Transverse colon (tissue), 4 donors: ENCODE measurements around the gene DESI2. TPM values are rescaled to one million over a fixed set of nuclear protein-coding genes. Genes with fewer than 3 reads are reported as not detected.
"Not testable (repeated sequence)": the region's sequence is repeated elsewhere in the genome, so short reads cannot be mapped to it uniquely, and the experiment has no call there.

ENCODE experiments used
- DNase-seq: peaks from one replicate; pipeline ENCODE4 v3.0.0-alpha.2; 2019
- H3K27ac ChIP-seq, 4 donors: fragments of 200-600 bp; sonication (generic); 2 replicates each; pipeline ENCODE4 v1.5.1; 2016 to 2018; ENCODE audit warnings: inconsistent platforms in 4 of 4
- H3K27me3 ChIP-seq: fragments of 200-600 bp; sonication (generic); 2 replicates; pipeline ENCODE4 v1.5.1; 2017; ENCODE audit warnings: inconsistent platforms
- H3K36me3 ChIP-seq, 4 donors: fragments of 200-600 bp; sonication (generic); 2 replicates each; pipeline ENCODE4 v1.5.1; 2017 to 2019; ENCODE audit warnings: inconsistent platforms in 4 of 4
- H3K4me1 ChIP-seq, 4 donors: fragments of 200-600 bp; sonication (generic); 2 replicates each; pipeline ENCODE4 v1.5.1; 2017 to 2020; ENCODE audit warnings: inconsistent platforms in 4 of 4
- H3K4me3 ChIP-seq, 4 donors: fragments of 200-600 bp; sonication (generic); 1 replicate in 1 of 4; 2 replicates in 3 of 4; pipeline versions ENCODE4 v1.5.1 to v1.6.1; 2017 to 2019; ENCODE audit warnings: inconsistent platforms in 4 of 4
- H3K9me3 ChIP-seq, 2 donors: fragments of 200-600 bp; sonication (generic); 2 replicates each; pipeline ENCODE4 v1.5.1; 2017 to 2019; ENCODE audit warnings: inconsistent platforms in 2 of 2
- EP300 ChIP-seq: sonication (generic); formaldehyde crosslinking; IDR thresholded peaks from one replicate; pipeline ENCODE4 v1.6.1; 2017; ENCODE audit warnings: antibody characterized with exemption, low read depth
- POLR2A ChIP-seq: fragments of 450-650 bp; IDR thresholded peaks from one replicate; pipeline ENCODE4 v1.6.1; 2016; ENCODE audit warnings: antibody characterized with exemption, mild to moderate bottlenecking, moderate library complexity
- POLR2AphosphoS5 ChIP-seq, 3 donors: sonication (generic); formaldehyde crosslinking; IDR thresholded peaks; one replicate each; pipeline ENCODE4 v1.6.1; 2016; ENCODE audit warnings: antibody characterized with exemption in 3 of 3
- WGBS, 2 donors: methylation state at CpG; one replicate each; pipeline ENCODE4 v1.1.5; 2018; ENCODE audit warnings: low coverage in 1 of 2; 5-methylcytosine and 5-hydroxymethylcytosine counted together
- in situ Hi-C, 4 donors: fragments of 200-750 bp; cut with MboI; loops; one replicate each; pipeline versions ENCODE4 v1.15.0 to v1.15.1; 2017; ENCODE audit warnings: low sequenced_read_pairs in 3 of 4, low pct_ligation_motif_present in 1 of 4, low pct_unique_long_range_greater_than_20kb in 1 of 4
- intact Hi-C: fragments of 100-400 bp; cut with DNase I; formaldehyde crosslinking; loops from one replicate; pipeline ENCODE4 v1.15.1; 2023; ENCODE audit warnings: low total_unique reads
- total RNA-seq, 4 donors: library from RNA; depleted of rRNA; stranded (reverse); fragments of >200 nt; gene quantifications; one replicate each; pipeline ENCODE4 v1.1.0, GENCODE V29; 2016
- TF ChIP-seq, protein P1 (sequence below), 5 experiments: fragments of 200-600 bp in 3 of 5; fragments of 450-650 bp in 2 of 5; sonication (generic) in 3 of 5; IDR thresholded peaks; 1 replicate in 2 of 5; 2 replicates in 3 of 5; pipeline ENCODE4 v1.5.1; 2016 to 2017; ENCODE audit warnings: antibody characterized with exemption in 5 of 5, inconsistent platforms in 3 of 5, mild to moderate bottlenecking in 2 of 5, moderate library complexity in 1 of 5

Gene DESI2
- total RNA-seq, 4 donors from 2014 or later: 18.3 to 41.6 (median 30.6) TPM

GRCh38 chr1:244674446-244674845, 21.5 kb downstream of the DESI2 start:
- TF ChIP-seq, protein P1, sequence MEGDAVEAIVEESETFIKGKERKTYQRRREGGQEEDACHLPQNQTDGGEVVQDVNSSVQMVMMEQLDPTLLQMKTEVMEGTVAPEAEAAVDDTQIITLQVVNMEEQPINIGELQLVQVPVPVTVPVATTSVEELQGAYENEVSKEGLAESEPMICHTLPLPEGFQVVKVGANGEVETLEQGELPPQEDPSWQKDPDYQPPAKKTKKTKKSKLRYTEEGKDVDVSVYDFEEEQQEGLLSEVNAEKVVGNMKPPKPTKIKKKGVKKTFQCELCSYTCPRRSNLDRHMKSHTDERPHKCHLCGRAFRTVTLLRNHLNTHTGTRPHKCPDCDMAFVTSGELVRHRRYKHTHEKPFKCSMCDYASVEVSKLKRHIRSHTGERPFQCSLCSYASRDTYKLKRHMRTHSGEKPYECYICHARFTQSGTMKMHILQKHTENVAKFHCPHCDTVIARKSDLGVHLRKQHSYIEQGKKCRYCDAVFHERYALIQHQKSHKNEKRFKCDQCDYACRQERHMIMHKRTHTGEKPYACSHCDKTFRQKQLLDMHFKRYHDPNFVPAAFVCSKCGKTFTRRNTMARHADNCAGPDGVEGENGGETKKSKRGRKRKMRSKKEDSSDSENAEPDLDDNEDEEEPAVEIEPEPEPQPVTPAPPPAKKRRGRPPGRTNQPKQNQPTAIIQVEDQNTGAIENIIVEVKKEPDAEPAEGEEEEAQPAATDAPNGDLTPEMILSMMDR (IDR thresholded peaks at IDR 0.05): no peak
- TF ChIP-seq POLR2A: no peak
- no peak for TF ChIP-seq POLR2AphosphoS5 (IDR thresholded peaks at IDR 0.05)
- no peak for TF ChIP-seq EP300
- peaks cover 0 to 24% (median 2%) of the 10 kb centered on the region in 4 donors for H3K4me1 ChIP-seq
- H3K4me3 ChIP-seq: no peak overlapping the region
- H3K36me3 ChIP-seq: peaks cover 0 to 4% (median 0%) of the 10 kb centered on the region in 4 donors
- 74 to 75% methylated on average over 4 of the region's 4 CpGs for WGBS, 2 donors
- no peaks in the 10 kb centered on the region for H3K9me3 ChIP-seq
- no peak for DNase-seq
- intact Hi-C loops (no loop called here), in situ Hi-C loops (no loop called here)
- H3K27me3 ChIP-seq: no peaks in the 10 kb centered on the region
- no peak overlapping the region for H3K27ac ChIP-seq

GRCh38 chr1:244675167-244675566, 22.2 kb downstream of the DESI2 start:
- Histone ChIP-seq H3K27ac (no peak overlapping the region), H3K36me3 (peaks cover 0 to 4% (median 0%) of the 10 kb centered on the region in 4 donors), H3K4me1 (peaks cover 0 to 24% (median 2%) of the 10 kb centered on the region in 4 donors), H3K27me3 (no peaks in the 10 kb centered on the region), H3K9me3 (no peaks in the 10 kb centered on the region), H3K4me3 (no peak overlapping the region)
- in situ Hi-C loops (no loop called here), intact Hi-C loops (no loop called here)
- 92 to 94% methylated on average over 2 of the region's 2 CpGs for WGBS, 2 donors
- no peak for DNase-seq
- TF ChIP-seq EP300 (no peak), POLR2A (no peak), POLR2AphosphoS5 (IDR thresholded peaks at IDR 0.05) (no peak)
- TF ChIP-seq, protein P1 (IDR thresholded peaks at IDR 0.05): no peak

GRCh38 chr1:244678697-244679096, 25.8 kb downstream of the DESI2 start:
- H3K4me3 ChIP-seq: no peak overlapping the region
- intact Hi-C loops: no loop called here
- in situ Hi-C loops: no loop called here
- no peaks in the 10 kb centered on the region for H3K9me3 ChIP-seq
- WGBS, 2 donors: 51 to 81% methylated on average over 5 to 6 of the region's 6 CpGs
- TF ChIP-seq EP300: no peak
- peaks cover 0 to 4% (median 0%) of the 10 kb centered on the region in 4 donors for H3K36me3 ChIP-seq
- DNase-seq: no peak
- H3K27me3 ChIP-seq: no peaks in the 10 kb centered on the region
- peaks cover 0 to 25% (median under 1%) of the 10 kb centered on the region in 4 donors for H3K4me1 ChIP-seq
- H3K27ac ChIP-seq: peak overlapping the region in 2 of 4 donors; percentile 38

DNA sequence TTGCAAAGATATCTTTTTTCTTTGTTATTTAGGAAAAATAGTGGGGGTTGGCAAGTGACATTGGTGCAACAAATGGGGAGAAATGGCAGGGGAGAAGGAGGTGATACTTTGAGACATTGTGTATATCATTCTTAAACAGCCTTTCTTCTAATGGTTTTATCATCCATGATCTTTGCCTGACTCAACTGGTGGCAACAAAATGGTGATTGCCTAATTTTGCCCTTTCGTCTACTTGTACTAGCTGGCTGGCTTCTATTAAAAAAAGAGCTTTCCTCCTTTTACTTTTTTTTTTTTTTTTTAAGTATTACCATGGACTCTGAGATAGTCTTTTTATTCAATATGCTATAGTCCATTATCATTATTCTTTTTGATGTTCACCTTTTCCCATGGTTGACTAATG, 27.7 kb downstream of the DESI2 start:
- Histone ChIP-seq H3K9me3 (no peaks in the 10 kb centered on the region), H3K27me3 (no peaks in the 10 kb centered on the region), H3K4me3 (no peak overlapping the region), H3K4me1 (peaks cover 0 to 27% (median 0%) of the 10 kb centered on the region in 4 donors), H3K27ac (no peak overlapping the region), H3K36me3 (no peaks in the 10 kb centered on the region)
- intact Hi-C loops: no loop called here
- WGBS, 2 donors: 94 to 100% methylated on average over 1 of the region's 1 CpG
- no peak for TF ChIP-seq EP300
- TF ChIP-seq POLR2AphosphoS5 (IDR thresholded peaks at IDR 0.05): no peak
- TF ChIP-seq POLR2A: no peak
- TF ChIP-seq, protein P1 (IDR thresholded peaks at IDR 0.05): no peak
- in situ Hi-C loops: no loop called here
- DNase-seq: no peak

GRCh38 chr1:244682087-244682486, 29.2 kb downstream of the DESI2 start:
- H3K4me1 ChIP-seq: peaks cover 0 to 29% (median 0%) of the 10 kb centered on the region in 4 donors
- intact Hi-C loops, H3K27me3 ChIP-seq, H3K36me3 ChIP-seq, DNase-seq, H3K4me3 ChIP-seq, in situ Hi-C loops, H3K27ac ChIP-seq, H3K9me3 ChIP-seq: not testable (repeated sequence)
- WGBS, 2 donors: 85 to 95% methylated on average over 1 to 4 of the region's 4 CpGs
